ENCODE measurements around the gene LRRC8B.
A peak's percentile ranks its signal among the peaks of the same experiment; 100 is the strongest.
"Not testable (repeated sequence)": the region's sequence is repeated elsewhere in the genome, so short reads cannot be mapped to it uniquely, and the experiment has no call there.

Gene LRRC8B

GRCh38 chr1:89609781-89610456 is 85.3 kb downstream of the LRRC8B start:
- peak; percentile 32 for DNase-seq

GRCh38 chr1:89610457-89611011 is 85.9 kb downstream of the LRRC8B start:
- DNase-seq, result peak; percentile 48

- no peak for DNase-seq
Measured at GRCh38 chr1:89611721-89612120, 87.1 kb downstream of the LRRC8B start.

- no peak for DNase-seq
Measured at GRCh38 chr1:89613928-89614327, 89.3 kb downstream of the LRRC8B start.

GRCh38 chr1:89615676-89616598 is 91.3 kb downstream of the LRRC8B start:
- DNase-seq, result no peak

GRCh38 chr1:89616844-89617627 is 92.4 kb downstream of the LRRC8B start:
- no peak for DNase-seq

GRCh38 chr1:89620664-89621063 is 96.0 kb downstream of the LRRC8B start:
- no peak for DNase-seq

GRCh38 chr1:89622895-89623294 is 98.3 kb downstream of the LRRC8B start:
- DNase-seq, result no peak

GRCh38 chr1:89624314-89624713 is 99.7 kb downstream of the LRRC8B start:
- DNase-seq, result no peak

- DNase-seq, result no peak
Measured at GRCh38 chr1:89624715-89625323, 100.2 kb downstream of the LRRC8B start.

GRCh38 chr1:89627596-89627962 is 103.0 kb downstream of the LRRC8B start:
- DNase-seq, result no peak

- DNase-seq, result no peak
Measured at GRCh38 chr1:89629146-89629545, 104.5 kb downstream of the LRRC8B start.

- not testable (repeated sequence) for DNase-seq
Measured at GRCh38 chr1:89629600-89629999, 105.0 kb downstream of the LRRC8B start.

GRCh38 chr1:89630048-89630447 is 105.4 kb downstream of the LRRC8B start:
- DNase-seq, result no peak

GRCh38 chr1:89631816-89632656 is 107.4 kb downstream of the LRRC8B start:
- DNase-seq, result peak; percentile 12

GRCh38 chr1:89632657-89633247 is 108.1 kb downstream of the LRRC8B start, which contains the start of gene LRRC8C:
Gene LRRC8C, plus strand, starts transcription at chr1:89633120. Its CDS starts 53,354 bp downstream, at chr1:89686474.
- DNase-seq, result peak; percentile 87

GRCh38 chr1:89633248-89633799 is 108.7 kb downstream of the LRRC8B start:
- DNase-seq, result peak; percentile 62

- DNase-seq, result peak; percentile 38
Measured at GRCh38 chr1:89633800-89634625, 109.4 kb downstream of the LRRC8B start.

All from activated naive CD4-positive, alpha-beta T cell treated with Interleukin-2 at 50 U/mL for 16 hours (primary cell).